Tibial nerve (tissue), 3 donors: ENCODE measurements around the gene POLR3A.

Experiments used
- CTCF ChIP-seq, 5 experiments: fragments of 200-600 bp in 3 of 5; fragments of 450-650 bp in 2 of 5; sonication (generic) in 3 of 5; IDR thresholded peaks; one replicate each; pipeline ENCODE4 v1.5.1; 2016 to 2019; ENCODE audit warnings: antibody characterized with exemption in 5 of 5, mild to moderate bottlenecking in 3 of 5, moderate library complexity in 2 of 5
- POLR2A ChIP-seq, 2 donors: fragments of 450-650 bp; IDR thresholded peaks; one replicate each; pipeline ENCODE4 v1.6.1; 2017; ENCODE audit warnings: antibody characterized with exemption in 2 of 2, mild to moderate bottlenecking in 2 of 2, moderate library complexity in 2 of 2

- TF ChIP-seq CTCF (IDR thresholded peaks at IDR 0.05) (no peak), POLR2A (IDR thresholded peaks at IDR 0.05) (no peak)
These were observed 68.4 kb downstream of the POLR3A start for GRCh38 chr10:77960829-77961329.
